Gastroesophageal sphincter (tissue), 3 donors: ENCODE data around the gene TK1.

Experiments
- POLR2AphosphoS5 ChIP-seq: sonication (generic); formaldehyde crosslinking; IDR thresholded peaks from one replicate; pipeline ENCODE4 v1.6.1; 2017; ENCODE audit warnings: antibody characterized with exemption
- TF ChIP-seq, protein P1 (sequence below), 4 experiments: fragments of 200-600 bp in 2 of 4; fragments of 450-650 bp in 2 of 4; sonication (generic) in 1 of 4; IDR thresholded peaks; one replicate each; pipeline ENCODE4 v1.5.1; 2017 to 2019; ENCODE audit warnings: antibody characterized with exemption in 4 of 4, mild to moderate bottlenecking in 2 of 4, moderate library complexity in 2 of 4

- TF ChIP-seq POLR2AphosphoS5: no peak
- TF ChIP-seq, protein P1, sequence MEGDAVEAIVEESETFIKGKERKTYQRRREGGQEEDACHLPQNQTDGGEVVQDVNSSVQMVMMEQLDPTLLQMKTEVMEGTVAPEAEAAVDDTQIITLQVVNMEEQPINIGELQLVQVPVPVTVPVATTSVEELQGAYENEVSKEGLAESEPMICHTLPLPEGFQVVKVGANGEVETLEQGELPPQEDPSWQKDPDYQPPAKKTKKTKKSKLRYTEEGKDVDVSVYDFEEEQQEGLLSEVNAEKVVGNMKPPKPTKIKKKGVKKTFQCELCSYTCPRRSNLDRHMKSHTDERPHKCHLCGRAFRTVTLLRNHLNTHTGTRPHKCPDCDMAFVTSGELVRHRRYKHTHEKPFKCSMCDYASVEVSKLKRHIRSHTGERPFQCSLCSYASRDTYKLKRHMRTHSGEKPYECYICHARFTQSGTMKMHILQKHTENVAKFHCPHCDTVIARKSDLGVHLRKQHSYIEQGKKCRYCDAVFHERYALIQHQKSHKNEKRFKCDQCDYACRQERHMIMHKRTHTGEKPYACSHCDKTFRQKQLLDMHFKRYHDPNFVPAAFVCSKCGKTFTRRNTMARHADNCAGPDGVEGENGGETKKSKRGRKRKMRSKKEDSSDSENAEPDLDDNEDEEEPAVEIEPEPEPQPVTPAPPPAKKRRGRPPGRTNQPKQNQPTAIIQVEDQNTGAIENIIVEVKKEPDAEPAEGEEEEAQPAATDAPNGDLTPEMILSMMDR (IDR thresholded peaks at IDR 0.05): no peak
These were observed 45.3 kb downstream of the TK1 start for GRCh38 chr17:78141437-78142118.
